H9 (cell line): ENCODE results near the gene SHB. TPM values are rescaled to one million over a fixed set of nuclear protein-coding genes. Genes with fewer than 3 reads are reported as not detected.

Experiments
- DNase-seq: peaks from one replicate; pipeline ENCODE4 v3.0.0-alpha.2; 2017
- H2AFZ ChIP-seq: one replicate; pipeline ENCODE4 v1.6.1; 2013; ENCODE audit warnings: mild to moderate bottlenecking, low read length, control low read depth, moderate library complexity
- H2AK5ac ChIP-seq: 2 replicates; pipeline ENCODE4 v1.6.1; 2013; ENCODE audit warnings: low read length, control low read depth, mixed read lengths; ENCODE audit not compliant: insufficient read length
- H2BK120ac ChIP-seq: one replicate; pipeline ENCODE4 v1.6.1; 2013; ENCODE audit warnings: low read depth, mild to moderate bottlenecking, low read length, control low read depth, inconsistent platforms; ENCODE audit not compliant: poor library complexity, severe bottlenecking
- H2BK12ac ChIP-seq: 2 replicates; pipeline ENCODE4 v1.6.1; 2013; ENCODE audit warnings: low read length, control low read depth, mixed read lengths, low read depth; ENCODE audit not compliant: insufficient read length
- H2BK15ac ChIP-seq: 2 replicates; pipeline ENCODE4 v1.6.1; 2013; ENCODE audit warnings: low read depth, low read length, control low read depth
- H2BK20ac ChIP-seq: one replicate; pipeline ENCODE4 v1.6.1; 2013; ENCODE audit warnings: low read depth, mild to moderate bottlenecking, low read length, control low read depth, inconsistent platforms; ENCODE audit not compliant: poor library complexity, severe bottlenecking
- H2BK5ac ChIP-seq: 2 replicates; pipeline ENCODE4 v1.6.1; 2013; ENCODE audit warnings: low read length, control low read depth, mixed read lengths; ENCODE audit not compliant: insufficient read length
- H3K14ac ChIP-seq: 2 replicates; pipeline ENCODE4 v1.6.1; 2013; ENCODE audit warnings: low read length, control low read depth; ENCODE audit not compliant: insufficient read depth
- H3K18ac ChIP-seq: 2 replicates; pipeline ENCODE4 v1.6.1; 2013; ENCODE audit warnings: low read depth, mild to moderate bottlenecking, mixed read lengths, low read length, control low read depth; ENCODE audit not compliant: insufficient read length
- H3K23ac ChIP-seq: 2 replicates; pipeline ENCODE4 v1.6.1; 2013; ENCODE audit warnings: low read length, control low read depth, mixed read lengths, low read depth; ENCODE audit not compliant: insufficient read length
- H3K23me2 ChIP-seq: 2 replicates; pipeline ENCODE4 v1.6.1; 2013; ENCODE audit warnings: low read depth, mild to moderate bottlenecking, mixed read lengths, low read length, control low read depth; ENCODE audit not compliant: insufficient read length, poor library complexity, severe bottlenecking
- H3K27ac ChIP-seq: 2 replicates; pipeline ENCODE4 v1.5.1; 2013; ENCODE audit warnings: low read length, control low read depth, mixed read lengths, low read depth; ENCODE audit not compliant: insufficient read length
- H3K27me3 ChIP-seq: 2 replicates; pipeline ENCODE4 v1.6.1; 2013; ENCODE audit warnings: low read length, control low read depth, inconsistent platforms; ENCODE audit not compliant: insufficient read depth
- H3K4ac ChIP-seq: 2 replicates; pipeline ENCODE4 v1.6.1; 2013; ENCODE audit warnings: low read depth, mild to moderate bottlenecking, control low read depth, inconsistent platforms, low read length, moderate library complexity
- H3K4me1 ChIP-seq: 2 replicates; pipeline ENCODE4 v1.6.1; 2013; ENCODE audit warnings: low read length, control low read depth, inconsistent platforms; ENCODE audit not compliant: insufficient read depth
- H3K4me2 ChIP-seq: 2 replicates; pipeline ENCODE4 v1.6.1; 2013; ENCODE audit warnings: low read length, control low read depth, mixed read lengths; ENCODE audit not compliant: insufficient read length, insufficient read depth
- H3K56ac ChIP-seq: 2 replicates; pipeline ENCODE4 v1.6.1; 2013; ENCODE audit warnings: low read depth, mild to moderate bottlenecking, mixed read lengths, low read length, control low read depth; ENCODE audit not compliant: insufficient read length
- H3K79me1 ChIP-seq: 2 replicates; pipeline ENCODE4 v1.6.1; 2013; ENCODE audit warnings: low read depth, mild to moderate bottlenecking, moderate library complexity, low read length, control low read depth, inconsistent platforms; ENCODE audit not compliant: insufficient read depth, poor library complexity, severe bottlenecking
- H3K79me2 ChIP-seq: 2 replicates; pipeline ENCODE4 v1.6.1; 2013; ENCODE audit warnings: low read length, control low read depth, inconsistent platforms; ENCODE audit not compliant: insufficient read depth
- H3K9ac ChIP-seq: 2 replicates; pipeline ENCODE4 v1.6.1; 2013; ENCODE audit warnings: low read length, control low read depth, mixed read lengths; ENCODE audit not compliant: insufficient read length; ENCODE audit errors: extremely low read depth
- H3K9me3 ChIP-seq: one replicate; pipeline ENCODE4 v1.6.1; 2013; ENCODE audit warnings: low read depth, low read length, inconsistent platforms; ENCODE audit not compliant: control insufficient read depth
- H3T11ph ChIP-seq: one replicate; pipeline ENCODE4 v1.6.1; 2013; ENCODE audit warnings: mild to moderate bottlenecking, low read length, control low read depth, inconsistent platforms
- H4K20me1 ChIP-seq: one replicate; pipeline ENCODE4 v1.6.1; 2013; ENCODE audit not compliant: control insufficient read depth, insufficient read length, insufficient read depth
- H4K5ac ChIP-seq: 2 replicates; pipeline ENCODE4 v1.6.1; 2013; ENCODE audit warnings: low read depth, mild to moderate bottlenecking, mixed read lengths, low read length, control low read depth; ENCODE audit not compliant: insufficient read length
- H4K8ac ChIP-seq: replicated peaks from 2 replicates; pipeline ENCODE4 v1.6.1; 2013; ENCODE audit warnings: low read length, control low read depth, mixed read lengths, low read depth; ENCODE audit not compliant: insufficient read length
- H4K91ac ChIP-seq: 2 replicates; pipeline ENCODE4 v1.6.1; 2013; ENCODE audit warnings: low read depth, mild to moderate bottlenecking, moderate library complexity, mixed read lengths, low read length, control low read depth; ENCODE audit not compliant: insufficient read length
- H3K27ac Mint-ChIP-seq, 3 experiments: 2 replicates in 2 of 3; 3 replicates in 1 of 3; pipeline ENCODE4 v1.8.0; 2020 to 2021; ENCODE audit warnings: mixed read lengths in 3 of 3, mild to moderate bottlenecking in 1 of 3, moderate library complexity in 1 of 3
- H3K27me3 Mint-ChIP-seq: 2 replicates; pipeline ENCODE4 v1.8.0; 2021; ENCODE audit warnings: low read depth, mild to moderate bottlenecking, moderate library complexity, mixed read lengths
- H3K36me3 Mint-ChIP-seq, 3 experiments: 2 replicates in 2 of 3; 3 replicates in 1 of 3; pipeline ENCODE4 v1.8.0; 2020 to 2021; ENCODE audit warnings: low read depth in 3 of 3, mixed read lengths in 3 of 3; ENCODE audit not compliant: insufficient read depth in 1 of 3
- H3K4me1 Mint-ChIP-seq, 2 experiments: 2 replicates each; pipeline ENCODE4 v1.8.0; 2020; ENCODE audit warnings: mixed read lengths in 2 of 2
- H3K4me3 Mint-ChIP-seq, 2 experiments: 2 replicates in 1 of 2; 3 replicates in 1 of 2; pipeline ENCODE4 v1.8.0; 2020 to 2021; ENCODE audit warnings: mild to moderate bottlenecking in 2 of 2, mixed read lengths in 2 of 2, moderate library complexity in 1 of 2
- H3K9me3 Mint-ChIP-seq, 2 experiments: 2 replicates in 1 of 2; 3 replicates in 1 of 2; pipeline ENCODE4 v1.8.0; 2020; ENCODE audit warnings: mild to moderate bottlenecking in 2 of 2, mixed read lengths in 2 of 2, moderate library complexity in 1 of 2
- CTCF ChIP-seq: fragments of 200-600 bp; sonication (generic); conservative IDR thresholded peaks from 3 replicates; pipeline ENCODE4 v1.8.0; 2021; ENCODE audit warnings: antibody characterized with exemption, mild to moderate bottlenecking
- WGBS: extraction: QIAGEN DNeasy Blood & Tissue Kit; methylation state at CpG from one replicate; pipeline ENCODE4 v1.1.7; 2013; ENCODE audit warnings: missing lambda C conversion rate, low lambda C conversion rate, mixed read lengths; ENCODE audit not compliant: insufficient read length; ENCODE audit errors: extremely low coverage; 5-methylcytosine and 5-hydroxymethylcytosine counted together
- total RNA-seq: library from RNA; stranded (reverse); gene quantifications from 2 replicates; pipeline ENCODE4 v1.2.1, GENCODE V29; 2021

Gene SHB
- total RNA-seq, 1 experiment from 2014 or later = 14.6 TPM

- Histone ChIP-seq H3K18ac (no peak overlapping the region), H3K4me2 (no peak overlapping the region), H3K4ac (no peak overlapping the region), H3K27ac (no peak overlapping the region), H2BK120ac (no peak overlapping the region), H2AK5ac (no peak overlapping the region), H4K20me1 (no peaks in the 10 kb centered on the region), H3K23me2 (no peaks in the 10 kb centered on the region), H3T11ph (no peak overlapping the region), H3K79me1 (no peaks in the 10 kb centered on the region), H3K27me3 (no peaks in the 10 kb centered on the region), H2BK20ac (no peak overlapping the region), H2BK12ac (no peak overlapping the region), H3K4me1 (no peaks in the 10 kb centered on the region), H3K14ac (no peak overlapping the region), H3K56ac (no peak overlapping the region), H3K9me3 (no peaks in the 10 kb centered on the region), H2BK15ac (no peak overlapping the region), H2BK5ac (no peak overlapping the region), H4K5ac (no peak overlapping the region), H4K8ac (no peak overlapping the region), H2AFZ (no peak overlapping the region), H3K9ac (no peak overlapping the region), H3K23ac (no peak overlapping the region), H4K91ac (no peak overlapping the region), H3K79me2 (no peaks in the 10 kb centered on the region)
- no peak for DNase-seq
- Mint-ChIP-seq H3K27ac (no peak overlapping the region), H3K4me3 (no peak overlapping the region), H3K4me1 (no peaks in the 10 kb centered on the region), H3K36me3 (peaks cover 0 to 18% (median 0%) of the 10 kb centered on the region in 3 experiments; a peak in 3 of 7 replicates), H3K9me3 (no peaks in the 10 kb centered on the region), H3K27me3 (no peaks in the 10 kb centered on the region; the same call in 1 of the 2 replicates)
- no CpG with 5 or more reads among the region's 2 CpGs for WGBS
- TF ChIP-seq CTCF = no peak
Measured at GRCh38 chr9:37971691-37972090, 97.3 kb downstream of the SHB start.
